OCI-LY1 (cell line): ENCODE data around the gene WNT6.

Experiments used
- CTCF ChIP-seq: fragments of 200-600 bp; sonication (generic), shearing (Covaris generic); IDR thresholded peaks from 2 replicates; pipeline ENCODE4 v1.5.1; 2017; ENCODE audit warnings: mild to moderate bottlenecking, antibody characterized with exemption, low read length, moderate library complexity, mixed read lengths
- EZH2 ChIP-seq: fragments of 200-600 bp; sonication (generic), shearing (Covaris generic); IDR thresholded peaks from 2 replicates; pipeline ENCODE4 v1.8.0; 2017; ENCODE audit warnings: borderline replicate concordance, mixed run types, mild to moderate bottlenecking, antibody characterized with exemption, low read length, moderate library complexity, mixed read lengths

GRCh38 chr2:218897394-218898108, 37.9 kb downstream of the WNT6 start:
- TF ChIP-seq CTCF (no peak), EZH2 (no peak)
